ENCODE results near the gene SMYD5.

SMYD5 gene

DNA sequence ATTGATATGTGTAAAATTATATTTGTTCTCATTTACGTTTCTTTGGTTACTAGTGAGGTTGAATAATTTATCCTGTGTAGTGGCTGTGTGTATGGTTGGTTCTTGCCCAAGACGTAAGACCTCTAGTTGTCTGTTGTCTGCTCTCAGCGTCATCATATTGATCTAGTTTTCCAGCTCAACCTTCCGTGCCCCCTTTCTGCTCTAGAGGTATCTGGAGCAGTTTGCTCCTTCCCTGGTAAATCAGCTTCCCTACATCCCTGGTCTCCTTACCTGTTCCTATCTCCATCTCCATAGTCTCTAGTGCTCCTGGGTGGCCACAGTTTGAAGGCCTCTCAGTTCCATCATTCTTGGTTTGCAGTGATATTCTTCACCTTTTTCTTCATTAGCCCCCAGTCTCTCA lies 1.2 kb downstream of the SMYD5 start:
- Histone ChIP-seq H3K27me3 (ENCODE audit: insufficient read depth, low read depth, severe bottlenecking) (no peaks in the 10 kb centered on the region), H3K9me3 (ENCODE audit: severe bottlenecking) (no peaks in the 10 kb centered on the region), H3K4me3 (ENCODE audit: low read depth, low read length) (peak overlapping the region; percentile 93; the same call in 1 of the 2 replicates), H3K36me3 (peaks cover 16% of the 10 kb centered on the region), H3K27ac (no peak overlapping the region)
- no peak for DNase-seq
- TF ChIP-seq, protein P1, sequence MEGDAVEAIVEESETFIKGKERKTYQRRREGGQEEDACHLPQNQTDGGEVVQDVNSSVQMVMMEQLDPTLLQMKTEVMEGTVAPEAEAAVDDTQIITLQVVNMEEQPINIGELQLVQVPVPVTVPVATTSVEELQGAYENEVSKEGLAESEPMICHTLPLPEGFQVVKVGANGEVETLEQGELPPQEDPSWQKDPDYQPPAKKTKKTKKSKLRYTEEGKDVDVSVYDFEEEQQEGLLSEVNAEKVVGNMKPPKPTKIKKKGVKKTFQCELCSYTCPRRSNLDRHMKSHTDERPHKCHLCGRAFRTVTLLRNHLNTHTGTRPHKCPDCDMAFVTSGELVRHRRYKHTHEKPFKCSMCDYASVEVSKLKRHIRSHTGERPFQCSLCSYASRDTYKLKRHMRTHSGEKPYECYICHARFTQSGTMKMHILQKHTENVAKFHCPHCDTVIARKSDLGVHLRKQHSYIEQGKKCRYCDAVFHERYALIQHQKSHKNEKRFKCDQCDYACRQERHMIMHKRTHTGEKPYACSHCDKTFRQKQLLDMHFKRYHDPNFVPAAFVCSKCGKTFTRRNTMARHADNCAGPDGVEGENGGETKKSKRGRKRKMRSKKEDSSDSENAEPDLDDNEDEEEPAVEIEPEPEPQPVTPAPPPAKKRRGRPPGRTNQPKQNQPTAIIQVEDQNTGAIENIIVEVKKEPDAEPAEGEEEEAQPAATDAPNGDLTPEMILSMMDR (IDR thresholded peaks at IDR 0.05; ENCODE audit: low read depth, low read length), result no peak

DNA sequence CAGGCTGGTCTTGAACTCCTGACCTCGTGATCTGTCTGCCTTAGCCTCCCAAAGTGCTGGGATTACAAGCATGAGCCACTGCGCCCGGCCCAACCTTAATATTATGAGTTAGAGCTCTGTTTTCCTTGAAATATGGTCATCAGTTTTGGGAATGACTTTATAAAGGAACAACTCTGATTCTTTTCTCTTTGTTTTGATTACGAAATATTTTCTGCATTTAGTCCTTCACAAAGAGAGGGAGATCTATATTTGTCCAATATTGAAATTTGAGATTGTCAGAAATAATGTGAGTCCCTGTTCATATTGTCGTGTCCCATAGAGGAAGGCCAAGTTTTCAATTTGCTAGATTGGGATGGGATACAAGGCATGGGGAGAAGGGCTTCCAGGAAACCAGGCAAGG lies 3.1 kb downstream of the SMYD5 start:
- TF ChIP-seq, protein P1 (IDR thresholded peaks at IDR 0.05; ENCODE audit: low read depth, low read length), result no peak
- Histone ChIP-seq H3K27me3 (ENCODE audit: insufficient read depth, low read depth, severe bottlenecking) (no peaks in the 10 kb centered on the region), H3K4me3 (ENCODE audit: low read depth, low read length) (no peak overlapping the region), H3K9me3 (ENCODE audit: severe bottlenecking) (no peaks in the 10 kb centered on the region), H3K36me3 (peaks cover 28% of the 10 kb centered on the region), H3K27ac (no peak overlapping the region)
- no peak for DNase-seq

DNA sequence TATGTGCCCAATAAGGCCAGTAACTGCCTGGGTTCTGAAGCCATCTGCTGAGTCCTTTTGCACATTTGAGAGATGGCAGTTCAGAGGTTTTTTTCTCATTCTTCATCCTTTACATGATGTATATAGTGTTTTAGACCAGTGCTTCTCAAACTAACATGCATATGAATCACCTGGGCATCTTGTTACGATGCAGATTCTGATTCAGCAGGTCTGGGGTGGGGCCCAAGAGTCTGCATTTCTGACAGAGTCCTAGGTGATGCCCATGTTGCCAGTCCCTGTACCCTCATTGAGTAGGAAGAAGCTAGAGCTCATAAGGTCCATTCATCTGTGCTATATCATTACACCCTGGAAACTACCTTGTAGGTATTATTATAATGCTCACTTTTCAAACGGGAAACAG lies 3.8 kb downstream of the SMYD5 start:
- no peak for DNase-seq
- Histone ChIP-seq H3K27ac (no peak overlapping the region), H3K27me3 (ENCODE audit: insufficient read depth, low read depth, severe bottlenecking) (no peaks in the 10 kb centered on the region), H3K4me3 (ENCODE audit: low read depth, low read length) (no peak overlapping the region), H3K36me3 (peaks cover 35% of the 10 kb centered on the region), H3K9me3 (ENCODE audit: severe bottlenecking) (no peaks in the 10 kb centered on the region)
- TF ChIP-seq, protein P1 (IDR thresholded peaks at IDR 0.05; ENCODE audit: low read depth, low read length), result no peak

DNA sequence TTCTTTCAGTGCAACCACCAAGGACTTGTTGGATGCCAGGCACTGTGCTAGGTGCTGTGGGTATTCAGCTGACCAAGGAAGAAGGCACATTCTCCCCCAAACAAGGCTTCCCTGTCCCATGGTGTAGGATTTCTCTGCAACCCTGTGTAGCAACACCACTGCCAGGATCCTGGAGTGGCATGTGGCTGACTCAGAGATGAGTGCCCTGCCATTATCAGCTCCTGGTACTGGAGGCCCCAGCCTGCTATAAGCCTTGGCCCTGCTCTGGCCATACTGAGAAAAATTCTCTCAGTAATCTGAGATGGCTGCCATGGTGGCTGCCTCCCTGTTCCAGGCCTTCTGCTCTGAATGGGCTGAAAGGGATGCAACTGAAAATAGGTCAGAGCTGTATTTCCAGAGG lies 4.3 kb downstream of the SMYD5 start:
- no peak overlapping the region for H3K4me3 ChIP-seq (ENCODE audit: low read depth, low read length)
- no peak overlapping the region for H3K27ac ChIP-seq
- peaks cover 39% of the 10 kb centered on the region for H3K36me3 ChIP-seq
- DNase-seq, result no peak
- H3K27me3 ChIP-seq (ENCODE audit: insufficient read depth, low read depth, severe bottlenecking), result no peaks in the 10 kb centered on the region
- TF ChIP-seq, protein P1 (IDR thresholded peaks at IDR 0.05; ENCODE audit: low read depth, low read length), result no peak
- no peaks in the 10 kb centered on the region for H3K9me3 ChIP-seq (ENCODE audit: severe bottlenecking)

DNA sequence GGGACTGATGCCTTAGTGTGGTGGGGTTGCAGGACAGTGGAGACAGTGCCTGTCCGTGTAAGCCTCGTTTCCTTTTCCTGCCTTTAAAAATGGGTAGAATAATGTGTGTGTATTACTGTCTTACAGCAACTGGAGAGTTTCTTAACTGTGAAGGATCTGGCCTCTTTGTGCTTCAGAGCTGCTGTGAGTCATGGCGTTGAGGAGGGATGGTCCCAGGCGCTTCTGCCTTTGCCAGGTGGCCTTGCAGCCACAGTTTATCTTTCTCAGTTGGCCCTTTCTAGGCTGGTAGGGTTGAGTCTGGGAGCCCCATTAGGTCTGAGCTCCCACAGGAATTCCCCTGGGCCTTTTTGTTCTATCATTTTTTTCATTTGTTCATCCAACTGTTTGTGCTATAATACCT lies 9.8 kb downstream of the SMYD5 start:
- Histone ChIP-seq H3K4me3 (ENCODE audit: low read depth, low read length) (no peak overlapping the region), H3K36me3 (peaks cover 77% of the 10 kb centered on the region)

More for the DNA sequence above, 9.8 kb downstream of the SMYD5 start:
- Histone ChIP-seq H3K9me3 (ENCODE audit: severe bottlenecking) (no peaks in the 10 kb centered on the region), H3K27me3 (ENCODE audit: insufficient read depth, low read depth, severe bottlenecking) (no peaks in the 10 kb centered on the region), H3K27ac (no peak overlapping the region)
- no peak for DNase-seq
- TF ChIP-seq, protein P1 (IDR thresholded peaks at IDR 0.05; ENCODE audit: low read depth, low read length), result no peak
